GM18867 (cell line): ENCODE results near the gene OSBPL10.

Experiments
- ATAC-seq: cut with Tn5 transposase; IDR thresholded peaks from one replicate; pipeline ENCODE4 v1.9.1; 2021; ENCODE audit warnings: mild to moderate bottlenecking, moderate library complexity; ENCODE audit not compliant: unreplicated experiment

OSBPL10 gene

DNA sequence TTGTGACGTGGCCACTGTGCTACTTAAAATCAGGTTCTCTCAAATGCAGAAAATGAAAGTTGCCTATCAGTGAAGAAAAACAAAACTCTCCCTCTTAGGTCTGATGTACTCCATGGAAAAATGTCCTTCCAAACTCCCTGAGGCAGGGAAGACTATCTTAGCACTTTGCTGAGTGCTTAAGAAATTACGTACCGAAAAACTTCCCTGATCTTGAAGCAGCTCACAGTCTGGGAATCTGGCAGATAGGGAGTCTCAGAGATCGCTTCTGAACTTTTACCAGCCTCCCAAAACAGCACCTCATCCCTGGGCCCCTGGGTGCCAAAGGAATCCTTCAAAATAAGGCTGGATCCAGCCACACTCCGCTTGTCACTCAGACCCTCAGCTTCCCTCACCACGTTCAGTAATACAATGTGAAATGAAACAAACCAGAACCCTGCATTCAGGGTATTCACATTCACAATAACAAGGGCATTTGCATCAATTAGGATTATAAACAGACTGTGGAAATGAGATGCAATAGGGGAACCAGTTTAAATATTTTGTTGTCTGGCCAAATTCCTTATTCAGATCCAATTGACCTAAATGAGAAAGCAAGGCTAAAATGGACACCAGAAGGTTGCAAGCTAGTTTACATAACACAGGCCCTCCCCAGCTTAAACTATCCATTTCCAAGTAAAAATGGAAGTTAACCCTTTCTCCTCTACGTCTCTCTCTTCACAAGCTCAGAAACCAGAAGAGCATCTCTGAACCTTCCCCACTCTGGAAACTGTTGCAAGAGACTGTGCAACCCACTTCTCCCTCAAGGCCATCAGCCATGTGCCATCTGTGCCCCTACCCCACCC, 20.9 kb downstream of the OSBPL10 start:
- peak; percentile 24 for ATAC-seq

DNA sequence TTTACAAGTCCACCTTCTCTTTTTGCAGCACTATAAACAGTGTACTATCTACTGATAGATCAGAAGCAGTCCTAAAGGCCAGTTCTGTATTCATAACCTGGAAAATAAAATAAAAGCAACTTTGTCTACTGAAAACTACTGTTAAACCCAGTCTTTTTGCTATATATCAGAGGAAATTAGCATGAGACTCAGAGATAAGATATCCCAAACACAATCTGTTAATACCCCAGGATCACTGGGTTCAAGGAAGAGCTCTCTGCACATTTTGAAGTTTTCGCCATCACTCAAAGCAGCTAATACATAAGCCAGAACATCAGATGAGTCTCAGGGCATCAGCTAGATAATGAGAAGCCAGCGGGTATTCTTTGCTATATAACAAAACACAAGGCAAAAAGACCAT, 21.8 kb downstream of the OSBPL10 start:
- no peak for ATAC-seq

DNA sequence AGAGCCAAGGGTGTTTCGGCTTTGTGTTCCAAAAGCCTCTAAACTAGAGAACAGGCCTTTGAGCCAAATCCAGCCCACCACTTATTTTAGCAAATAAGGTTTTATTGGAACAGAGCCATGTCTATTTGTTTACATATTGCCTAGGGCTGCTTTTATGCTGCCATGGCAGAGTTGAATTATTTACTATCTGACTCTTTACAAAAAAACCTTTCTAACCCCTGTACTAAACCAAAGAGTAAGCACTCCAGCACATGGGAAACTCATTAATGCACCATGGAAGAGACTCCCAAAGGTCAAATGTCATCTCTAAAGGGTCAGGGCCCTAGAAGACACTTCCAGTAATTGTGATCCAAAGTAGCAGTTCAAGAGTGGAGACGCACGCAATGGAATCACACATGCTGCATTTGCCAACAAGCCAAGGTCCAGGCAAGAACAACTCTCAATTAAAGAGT, 22.3 kb downstream of the OSBPL10 start:
- ATAC-seq, result no peak

DNA sequence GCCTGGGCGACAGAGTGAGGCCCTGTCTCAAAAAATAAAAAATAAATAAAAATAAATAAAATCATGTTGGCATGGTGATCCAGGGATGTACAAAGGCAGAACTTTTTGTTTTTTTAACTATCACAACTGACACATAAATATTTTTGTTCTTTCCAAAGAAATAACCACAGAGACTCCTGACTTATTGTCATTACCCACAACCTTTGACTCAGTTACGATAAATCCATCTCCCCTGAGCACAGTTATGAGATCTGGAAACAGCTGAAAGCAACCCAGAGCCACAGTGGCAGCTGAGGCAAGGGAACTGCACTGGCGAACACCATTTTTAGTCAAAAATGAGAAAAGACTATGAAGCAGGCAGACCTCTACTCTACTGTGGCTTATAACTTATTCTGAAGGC, 24.0 kb downstream of the OSBPL10 start:
- no peak for ATAC-seq

DNA sequence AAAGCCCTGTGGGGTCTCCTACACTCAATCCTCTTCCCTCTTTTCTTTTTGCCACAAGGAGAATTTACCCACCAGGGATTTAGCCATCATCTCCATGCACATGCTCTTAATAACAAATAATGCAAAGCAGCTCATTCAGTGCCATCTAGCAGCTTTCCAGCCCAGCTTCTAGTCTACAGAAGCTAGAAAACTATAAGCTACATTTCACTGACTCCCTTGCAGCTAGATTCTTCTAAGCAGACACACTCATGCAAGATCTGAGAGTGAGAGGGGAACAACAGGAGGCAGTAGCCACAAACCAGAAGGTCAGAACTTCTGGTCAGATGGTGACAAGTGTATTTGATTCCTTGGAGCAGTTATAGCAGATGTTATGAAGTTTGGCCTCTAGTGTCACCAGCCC, 25.5 kb downstream of the OSBPL10 start:
- ATAC-seq, result no peak

DNA sequence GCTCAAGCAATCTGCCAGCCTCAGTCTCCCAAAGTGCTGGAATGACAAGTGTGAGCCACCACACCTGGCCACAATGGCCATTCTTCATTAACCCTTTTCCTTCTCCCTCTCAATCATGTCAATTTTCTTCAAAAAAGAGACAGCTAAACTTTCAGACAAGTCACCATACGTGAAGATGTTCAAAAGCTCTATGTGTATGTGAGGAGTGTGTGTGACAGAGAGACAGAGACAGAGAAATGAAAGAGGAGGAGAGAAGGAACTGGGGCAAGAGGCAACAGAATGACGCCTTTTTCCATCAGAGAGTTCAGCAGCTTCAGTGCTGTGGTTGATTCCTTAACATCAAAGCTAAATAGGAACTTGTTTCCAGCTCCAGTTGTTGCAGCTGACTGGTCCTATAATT, 27.4 kb downstream of the OSBPL10 start:
- ATAC-seq, result no peak

DNA sequence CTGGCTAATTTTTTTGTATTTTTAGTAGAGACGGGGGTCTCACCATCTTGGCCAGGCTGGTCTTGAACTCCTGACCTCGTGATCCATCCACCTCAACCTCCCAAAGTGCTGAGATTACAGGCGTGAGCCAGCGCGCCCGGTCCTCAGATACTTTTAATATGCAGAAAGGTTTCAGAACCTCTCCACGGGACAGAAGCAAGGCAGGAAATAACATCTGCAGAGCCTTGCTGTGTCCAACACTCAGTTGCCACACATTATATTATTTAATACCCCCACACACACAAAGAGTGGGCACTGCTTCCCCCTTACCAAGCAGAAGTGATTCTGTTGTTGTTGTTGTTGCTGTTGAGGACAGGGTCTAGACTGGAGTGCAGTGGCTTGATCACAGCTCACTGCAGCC, 28.0 kb downstream of the OSBPL10 start:
- peak; percentile 36 for ATAC-seq

DNA sequence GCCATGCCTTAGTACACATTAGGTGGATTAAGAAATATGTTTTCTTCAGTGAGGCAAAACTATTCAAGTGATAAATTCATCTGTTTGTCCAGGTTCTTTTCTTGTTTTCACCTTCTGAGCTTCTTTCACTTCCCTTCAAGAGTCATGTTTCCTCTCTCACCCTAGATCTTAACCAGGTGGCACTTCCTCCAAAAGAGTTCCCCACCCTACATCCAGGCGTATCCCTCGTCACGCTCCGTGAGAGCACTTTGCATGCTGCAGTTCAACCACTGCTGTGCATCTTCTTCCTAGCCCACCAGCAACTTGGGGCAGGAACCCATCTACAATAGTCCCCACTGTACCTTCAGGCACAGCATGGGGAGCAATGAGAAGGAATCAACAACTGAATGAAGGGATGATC, 28.9 kb downstream of the OSBPL10 start:
- peak; percentile 91 for ATAC-seq

DNA sequence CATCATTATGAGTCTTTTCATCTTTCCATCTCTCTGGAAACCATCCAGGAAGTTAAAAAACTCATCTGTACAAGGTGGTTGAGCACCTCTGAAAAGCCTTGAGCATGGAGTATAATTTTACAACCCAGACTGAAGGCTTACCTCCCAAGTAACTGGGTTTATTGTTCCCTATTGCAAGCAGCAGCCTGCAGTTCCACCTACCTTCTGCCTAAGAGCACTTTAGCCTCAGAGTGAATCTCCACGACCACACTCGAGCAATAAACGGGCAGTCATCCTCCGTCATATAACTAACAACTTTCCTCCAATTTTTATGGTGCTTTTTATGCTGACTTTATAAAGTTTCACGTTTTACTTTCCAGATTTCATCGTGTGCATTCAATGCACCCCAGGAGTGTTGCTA, 32.8 kb downstream of the OSBPL10 start:
- no peak for ATAC-seq

DNA sequence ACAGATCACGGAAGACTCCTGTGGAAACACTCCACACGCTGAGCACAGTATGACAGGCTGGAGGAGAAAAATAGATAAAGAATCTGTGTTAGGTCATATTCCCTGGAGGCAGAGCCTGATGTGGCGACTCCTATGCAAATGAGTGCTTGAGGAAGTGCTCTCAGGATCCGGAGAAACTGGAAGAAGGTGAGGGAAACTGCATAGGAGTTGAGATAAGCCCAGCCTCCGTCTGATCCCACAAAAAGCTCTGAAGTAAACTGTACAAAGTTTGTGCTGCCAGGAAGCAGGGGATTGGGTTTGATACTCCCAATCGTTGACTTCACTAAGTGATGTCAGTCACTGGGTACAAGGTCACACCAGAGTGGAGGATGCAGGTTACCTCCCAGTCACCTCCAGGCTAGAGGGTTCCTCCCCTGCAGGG, 33.4 kb downstream of the OSBPL10 start:
- ATAC-seq, result no peak

DNA sequence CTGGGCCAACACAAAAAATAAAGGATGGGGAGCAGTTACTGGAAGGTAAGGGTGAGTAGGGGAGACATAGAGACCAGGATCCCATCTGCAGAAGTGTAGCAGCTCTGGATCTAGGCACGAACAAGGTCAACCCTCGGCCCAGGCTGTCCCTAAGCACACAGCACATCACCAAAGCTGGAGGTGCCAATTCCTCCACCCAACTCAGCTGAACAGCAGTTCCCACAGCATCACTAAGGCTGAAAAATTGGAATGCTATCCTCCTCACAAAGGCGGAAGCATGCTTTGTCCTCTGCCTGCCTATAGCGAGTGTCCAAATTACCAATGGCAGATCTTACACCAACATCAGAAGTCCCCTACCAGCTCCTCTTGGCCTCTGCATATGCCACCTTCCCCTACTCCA, 33.9 kb downstream of the OSBPL10 start:
- no peak for ATAC-seq

DNA sequence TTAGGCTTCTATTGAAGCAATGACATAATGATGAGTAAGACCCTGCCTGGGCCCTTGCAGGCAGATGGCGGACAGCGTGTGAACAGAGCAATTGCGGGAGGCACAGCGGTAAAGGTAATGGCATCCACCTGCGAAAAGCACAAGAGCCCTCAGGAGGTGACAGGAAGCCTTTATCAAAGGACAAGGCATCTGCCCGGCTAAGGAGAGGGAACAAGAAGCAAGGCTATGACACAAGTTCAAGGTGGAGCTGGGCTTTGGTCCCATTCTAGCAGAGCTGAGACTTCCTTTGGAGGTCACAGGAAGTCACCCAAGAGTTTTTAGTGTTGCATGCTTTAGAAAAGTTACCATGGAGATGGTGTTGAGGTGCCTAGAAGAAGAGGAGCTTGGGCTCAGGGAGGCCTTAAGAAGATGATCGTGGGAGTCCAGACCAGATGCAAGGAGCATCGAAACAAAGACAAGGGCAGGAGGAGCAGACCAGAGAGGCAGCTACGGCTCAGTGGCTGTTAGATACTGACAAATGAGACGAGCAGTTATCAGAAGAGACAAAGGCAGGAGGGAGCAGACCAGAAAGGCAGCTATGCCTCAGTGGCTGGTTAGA, 34.5 kb downstream of the OSBPL10 start:
- no peak for ATAC-seq

DNA sequence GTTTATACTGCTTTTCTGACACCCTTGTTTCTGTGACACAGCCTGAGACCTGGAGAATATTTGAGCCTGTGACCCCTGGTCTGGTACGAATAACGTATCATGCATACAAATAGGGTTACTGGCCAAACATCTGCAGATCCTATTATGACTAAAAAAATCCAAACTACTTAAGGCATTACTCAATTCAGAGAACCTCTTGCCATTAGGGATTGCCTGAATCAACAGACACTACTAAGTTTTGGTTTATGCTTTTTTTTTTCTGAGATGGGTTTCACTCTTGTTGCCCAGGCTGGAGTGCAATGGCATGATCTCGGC, 35.4 kb downstream of the OSBPL10 start:
- no peak for ATAC-seq

DNA sequence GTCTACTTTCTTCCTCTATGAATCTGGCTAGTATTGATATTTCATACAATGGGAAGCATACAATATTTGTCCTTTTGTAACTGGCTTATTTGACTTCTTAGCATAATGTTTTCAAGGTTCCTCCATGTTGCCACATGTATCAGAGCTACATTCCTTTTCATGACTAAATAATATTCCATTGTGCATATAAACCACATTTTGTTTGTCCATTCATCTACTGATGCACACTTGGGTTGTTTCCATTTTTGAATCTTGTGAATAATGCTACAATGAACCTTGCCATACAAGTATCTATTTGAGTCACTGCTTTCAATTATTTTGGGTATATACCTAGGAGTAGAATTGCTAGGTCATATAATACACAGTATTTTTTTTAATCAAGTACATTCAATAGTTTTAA, 38.0 kb downstream of the OSBPL10 start:
- ATAC-seq, result no peak

DNA sequence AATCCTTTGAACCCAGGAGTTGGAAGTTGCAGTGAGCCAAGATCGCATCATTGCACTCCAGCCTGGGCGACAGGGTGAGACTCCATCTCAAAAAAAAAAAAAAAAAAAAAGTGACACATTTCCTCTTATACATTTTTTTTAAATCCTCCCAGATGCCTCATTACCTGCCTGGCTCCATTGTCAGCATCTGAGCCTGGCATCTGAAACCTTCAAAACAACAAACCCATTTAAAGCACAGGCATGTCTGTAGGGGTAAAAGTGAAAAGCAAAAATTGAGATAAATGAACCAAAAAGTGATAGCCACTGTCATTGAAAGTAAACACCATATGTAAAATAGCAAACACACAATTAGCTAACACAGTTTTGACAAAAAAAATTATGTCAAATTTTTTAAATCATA, 38.6 kb downstream of the OSBPL10 start:
- ATAC-seq, result no peak

DNA sequence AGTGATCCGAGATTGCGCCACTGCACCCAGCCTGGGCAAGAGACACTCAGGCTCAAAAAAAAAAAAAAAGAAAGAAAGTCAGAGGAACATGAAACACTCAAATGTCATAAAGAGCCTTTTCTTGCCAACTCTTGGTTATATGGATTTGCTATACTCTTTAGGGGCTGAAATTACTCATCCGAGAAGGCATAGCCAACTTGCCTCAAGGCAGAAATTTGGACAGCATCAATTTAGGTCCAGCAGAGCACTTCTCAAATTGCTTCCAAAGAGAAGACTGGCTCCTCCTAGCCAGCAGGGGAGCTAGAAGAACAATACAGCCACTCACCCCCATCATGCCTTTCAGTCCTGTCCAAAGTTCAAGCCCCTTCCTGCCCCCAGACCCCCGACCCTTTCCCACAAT, 43.8 kb downstream of the OSBPL10 start:
- ATAC-seq, result no peak

DNA sequence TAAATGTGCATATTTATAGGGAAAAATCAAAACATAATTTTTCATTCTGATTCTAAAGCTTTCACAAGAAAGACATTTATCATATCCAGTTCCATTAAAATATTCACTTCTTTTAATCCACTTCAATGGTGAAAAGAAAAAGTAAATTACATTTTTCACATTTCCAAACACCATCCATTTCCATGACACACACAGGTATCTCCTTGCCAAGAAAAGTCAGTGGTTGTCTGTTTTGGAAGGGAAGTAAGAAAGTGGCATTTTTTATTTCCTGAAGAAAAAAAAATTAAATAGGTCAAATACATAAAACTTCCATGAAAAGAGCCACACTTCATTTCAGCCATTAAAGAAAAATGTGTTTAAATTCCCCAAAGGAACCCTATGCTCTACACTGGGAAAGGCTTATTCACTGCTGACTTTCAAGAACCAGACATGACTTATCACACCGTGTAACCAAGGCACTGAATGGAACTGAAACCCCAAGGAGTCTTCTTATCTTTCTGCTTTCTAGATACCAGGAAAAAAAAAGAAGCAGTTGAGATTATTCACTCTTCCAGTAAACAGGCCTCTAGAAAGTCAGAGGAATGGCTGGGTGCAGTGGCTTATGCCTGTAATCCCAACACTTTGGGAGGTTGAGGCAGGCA, 44.5 kb downstream of the OSBPL10 start:
- ATAC-seq, result no peak

DNA sequence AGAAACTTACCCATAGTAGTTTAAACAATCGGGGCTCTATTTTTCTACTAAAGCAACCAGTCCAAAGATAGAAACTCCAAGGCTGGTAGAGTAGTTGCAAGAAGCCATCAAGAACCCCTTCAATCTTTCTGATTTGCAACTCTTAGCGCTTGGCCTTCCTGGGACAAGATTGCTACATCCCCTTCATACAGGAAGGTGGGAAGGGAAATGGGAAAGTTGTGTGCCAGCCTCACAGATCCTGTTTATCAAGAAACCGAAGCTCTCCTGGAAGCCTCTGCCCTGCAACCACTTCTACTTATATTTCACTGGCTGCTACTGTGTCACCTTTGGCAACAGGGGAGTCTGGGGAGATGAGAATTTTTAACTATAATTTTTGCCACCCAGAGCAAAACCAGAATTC, 46.2 kb downstream of the OSBPL10 start:
- ATAC-seq, result no peak

DNA sequence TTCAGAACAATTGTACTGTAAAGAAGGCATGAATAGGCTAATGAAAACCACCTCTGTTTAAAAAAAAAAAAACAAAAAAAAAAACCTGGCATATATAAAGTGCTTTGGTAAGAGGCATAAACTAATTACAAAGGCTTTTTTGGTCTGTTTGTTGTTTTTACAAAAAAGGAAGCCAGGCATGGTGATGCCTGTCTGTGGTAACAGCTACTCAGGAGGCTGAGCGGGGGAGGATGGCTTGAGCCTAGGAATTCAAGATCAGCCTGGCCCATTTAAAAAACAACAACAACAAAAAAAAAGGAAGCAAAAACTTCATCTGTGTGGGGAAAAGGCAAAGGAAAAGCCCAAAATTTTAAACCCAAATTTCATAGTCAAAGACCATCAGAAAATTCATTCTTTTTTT, 47.0 kb downstream of the OSBPL10 start:
- ATAC-seq, result no peak

DNA sequence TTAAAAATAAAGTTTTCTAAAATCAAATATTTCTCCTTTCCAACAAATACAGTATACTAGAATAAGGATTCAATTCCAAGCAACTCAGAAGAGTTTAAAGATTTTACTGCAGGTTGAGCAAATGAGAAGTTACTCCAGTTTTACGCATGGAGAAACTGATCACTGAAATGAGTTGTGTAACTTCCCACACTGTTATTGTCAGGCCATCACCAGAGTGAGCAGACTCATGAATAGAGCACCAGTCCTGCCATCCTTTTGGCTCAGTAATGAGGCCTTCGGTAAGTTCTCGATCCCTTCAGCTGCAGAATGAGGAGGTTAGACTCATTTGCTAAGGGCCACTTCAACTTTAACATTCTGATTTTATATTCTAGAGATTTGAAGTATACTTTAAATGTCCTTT, 48.1 kb downstream of the OSBPL10 start:
- ATAC-seq, result no peak

DNA sequence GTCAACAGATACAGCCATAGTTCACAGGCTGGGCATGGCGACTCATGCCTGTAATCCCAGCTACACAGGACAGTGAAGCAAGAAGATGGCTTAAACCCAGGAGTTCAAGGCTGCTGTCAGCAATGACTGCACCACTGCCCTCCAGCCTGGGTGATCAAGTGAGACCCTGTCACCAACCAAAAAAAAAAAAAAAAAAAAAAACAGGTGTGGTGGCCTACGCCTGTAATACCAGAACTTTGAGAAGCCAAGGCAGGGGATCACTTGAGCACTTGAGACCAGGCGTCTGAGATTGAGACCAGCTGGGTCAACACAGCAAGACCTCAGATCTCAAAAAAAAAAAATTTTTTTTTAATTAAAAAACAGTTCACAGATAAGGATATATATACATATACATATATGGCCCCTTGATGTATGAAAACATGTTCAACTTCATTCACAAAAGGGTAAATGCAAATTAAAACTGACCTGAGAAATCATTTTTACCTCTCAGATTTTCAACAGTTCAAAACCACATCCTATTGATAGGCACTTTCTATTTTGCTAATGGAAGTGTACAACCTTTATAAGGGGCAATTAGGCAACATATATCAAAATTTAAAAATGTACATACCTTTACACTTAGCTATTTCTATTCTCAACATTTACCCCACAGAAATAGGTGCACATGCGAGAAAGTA, 51.1 kb downstream of the OSBPL10 start:
- peak; percentile 58 for ATAC-seq

DNA sequence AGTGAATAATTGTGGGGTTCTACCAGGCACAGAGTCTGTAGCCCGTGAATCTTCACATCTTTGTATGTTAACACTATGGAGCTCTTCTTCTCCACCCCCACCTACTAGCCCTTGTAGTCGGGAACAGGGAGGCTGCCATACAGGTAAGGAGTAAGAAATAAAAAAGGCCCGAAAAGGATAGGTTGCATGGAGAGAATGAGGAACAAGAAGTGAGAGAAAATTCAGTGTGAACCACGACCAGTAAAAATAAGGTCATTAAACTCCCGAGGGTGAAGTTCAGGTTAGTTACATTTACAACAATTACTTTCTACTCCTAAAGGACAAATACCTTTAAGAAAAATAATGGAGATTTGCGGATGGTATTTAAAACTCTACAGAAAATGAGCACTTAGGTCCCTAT, 53.3 kb downstream of the OSBPL10 start:
- no peak for ATAC-seq
